Neural progenitor cell (in vitro differentiated cells): ENCODE measurements around the gene ITFG1. TPM values are rescaled to one million over a fixed set of nuclear protein-coding genes. Genes with fewer than 3 reads are reported as not detected.
A peak's percentile ranks its signal among the peaks of the same experiment; 100 is the strongest.
"Not testable (repeated sequence)": the region's sequence is repeated elsewhere in the genome, so short reads cannot be mapped to it uniquely, and the experiment has no call there.

Source experiments
- DNase-seq: peaks from one replicate; pipeline ENCODE4 v3.0.0-alpha.2; 2016; ENCODE audit warnings: low spot score
- H2AFZ ChIP-seq: fragments of 200-600 bp; sonication (generic); replicated peaks from 2 replicates; pipeline ENCODE4 v1.6.1; 2016; ENCODE audit warnings: antibody characterized with exemption
- H3F3A ChIP-seq: fragments of 200-600 bp; sonication (generic); 2 replicates; pipeline ENCODE4 v1.6.1; 2016; ENCODE audit warnings: antibody characterized with exemption, low read depth
- H3K27ac ChIP-seq: fragments of 200-600 bp; sonication (generic); 2 replicates; pipeline ENCODE4 v1.5.1; 2016; ENCODE audit warnings: mild to moderate bottlenecking
- H3K27me3 ChIP-seq: fragments of 200-600 bp; sonication (generic); 2 replicates; pipeline ENCODE4 v1.6.1; 2016; ENCODE audit warnings: mild to moderate bottlenecking, moderate library complexity
- H3K36me3 ChIP-seq: fragments of 200-600 bp; sonication (generic); 2 replicates; pipeline ENCODE4 v1.5.1; 2016
- H3K4me1 ChIP-seq: fragments of 200-600 bp; sonication (generic); 2 replicates; pipeline ENCODE4 v1.6.1; 2016; ENCODE audit warnings: mixed run types
- H3K4me2 ChIP-seq: fragments of 200-600 bp; sonication (generic); 2 replicates; pipeline ENCODE4 v1.6.1; 2016
- H3K4me3 ChIP-seq: fragments of 200-600 bp; sonication (generic); 2 replicates; pipeline ENCODE4 v1.5.1; 2016
- H3K79me2 ChIP-seq: fragments of 200-600 bp; sonication (generic); 2 replicates; pipeline ENCODE4 v1.6.1; 2016; ENCODE audit warnings: low read depth
- H3K9ac ChIP-seq: fragments of 200-600 bp; sonication (generic); 2 replicates; pipeline ENCODE4 v1.6.1; 2016
- H3K9me3 ChIP-seq: fragments of 200-600 bp; sonication (generic); 2 replicates; pipeline ENCODE4 v1.5.1; 2016; ENCODE audit warnings: low read depth
- H4K20me1 ChIP-seq: fragments of 200-600 bp; sonication (generic); 2 replicates; pipeline ENCODE4 v1.6.1; 2016; ENCODE audit warnings: low read depth
- H3K27ac Mint-ChIP-seq: 3 replicates; pipeline ENCODE4 v1.8.0; 2021; ENCODE audit warnings: mixed read lengths
- H3K27me3 Mint-ChIP-seq: 2 replicates; pipeline ENCODE4 v1.8.0; 2022; ENCODE audit warnings: low read depth, mild to moderate bottlenecking, inconsistent platforms, moderate library complexity, mixed read lengths; ENCODE audit not compliant: insufficient read depth
- H3K36me3 Mint-ChIP-seq: 3 replicates; pipeline ENCODE4 v1.8.0; 2021; ENCODE audit warnings: mixed read lengths
- H3K4me1 Mint-ChIP-seq: 3 replicates; pipeline ENCODE4 v1.8.0; 2021; ENCODE audit warnings: mixed read lengths
- H3K4me3 Mint-ChIP-seq: 3 replicates; pipeline ENCODE4 v1.8.0; 2021; ENCODE audit warnings: mild to moderate bottlenecking, moderate library complexity, mixed read lengths
- H3K9me3 Mint-ChIP-seq: 3 replicates; pipeline ENCODE4 v1.8.0; 2020; ENCODE audit warnings: mixed read lengths
- CTCF ChIP-seq: fragments of 200-600 bp; sonication (generic); IDR thresholded peaks from 2 replicates; pipeline ENCODE4 v1.5.1; 2017; ENCODE audit warnings: antibody characterized with exemption, mild to moderate bottlenecking
- EZH2 ChIP-seq: fragments of 200-600 bp; sonication (generic); IDR thresholded peaks from 2 replicates; pipeline ENCODE4 v1.6.1; 2017; ENCODE audit warnings: antibody characterized with exemption, mild to moderate bottlenecking, moderate library complexity
- EZH2phosphoT487 ChIP-seq: fragments of 200-600 bp; sonication (generic); IDR thresholded peaks from 2 replicates; pipeline ENCODE4 v1.6.1; 2017; ENCODE audit warnings: antibody characterized with exemption
- total RNA-seq: library from RNA; depleted of rRNA; stranded (reverse); fragments of >200 nt; gene quantifications from 2 replicates; pipeline ENCODE4 v1.2.3, GENCODE V29; 2015; ENCODE audit warnings: low replicate concordance

Gene ITFG1
- total RNA-seq, 1 donor from 2014 or later, result 61.8 TPM

GRCh38 chr16:47473792-47474191 lies 12.9 kb upstream of the ITFG1 start:
- H3K4me1 Mint-ChIP-seq, result no peaks in the 10 kb centered on the region
- Histone ChIP-seq H4K20me1 (peaks cover 6% of the 10 kb centered on the region), H3F3A (no peaks in the 10 kb centered on the region), H3K36me3 (no peaks in the 10 kb centered on the region), H3K4me1 (peaks cover 5% of the 10 kb centered on the region), H3K9me3 (no peaks in the 10 kb centered on the region), H2AFZ (no peak overlapping the region), H3K27ac (no peak overlapping the region), H3K9ac (no peak overlapping the region), H3K79me2 (peaks cover 32% of the 10 kb centered on the region), H3K27me3 (no peaks in the 10 kb centered on the region), H3K4me3 (no peak overlapping the region), H3K4me2 (no peak overlapping the region)
- DNase-seq, result no peak
- H3K27ac Mint-ChIP-seq, result no peak overlapping the region
- no peaks in the 10 kb centered on the region for H3K9me3 Mint-ChIP-seq
- no peak overlapping the region for H3K4me3 Mint-ChIP-seq
- H3K36me3 Mint-ChIP-seq, result no peaks in the 10 kb centered on the region
- TF ChIP-seq EZH2 (no peak), EZH2phosphoT487 (no peak), CTCF (no peak)
- no peaks in the 10 kb centered on the region for H3K27me3 Mint-ChIP-seq

- DNase-seq, H3K27me3 Mint-ChIP-seq, H3K4me1 ChIP-seq, H3K9me3 Mint-ChIP-seq, H3K27ac Mint-ChIP-seq, H3K27me3 ChIP-seq, H3K9ac ChIP-seq, H3F3A ChIP-seq, H3K9me3 ChIP-seq, H3K4me3 Mint-ChIP-seq, H3K4me2 ChIP-seq, H3K4me1 Mint-ChIP-seq, H3K36me3 ChIP-seq, H2AFZ ChIP-seq, H3K4me3 ChIP-seq, H3K36me3 Mint-ChIP-seq, H3K27ac ChIP-seq: not testable (repeated sequence)
- Histone ChIP-seq H3K79me2 (peaks cover 28% of the 10 kb centered on the region), H4K20me1 (peaks cover 10% of the 10 kb centered on the region)
Measured at GRCh38 chr16:47473004-47473403, 12.1 kb upstream of the ITFG1 start.

- H3K9me3 Mint-ChIP-seq, result no peaks in the 10 kb centered on the region
- Histone ChIP-seq H3K27me3 (no peaks in the 10 kb centered on the region), H3K79me2 (peaks cover 45% of the 10 kb centered on the region), H4K20me1 (peaks cover 9% of the 10 kb centered on the region), H3F3A (no peaks in the 10 kb centered on the region), H3K9ac (no peak overlapping the region), H2AFZ (no peak overlapping the region), H3K27ac (no peak overlapping the region), H3K9me3 (no peaks in the 10 kb centered on the region), H3K4me1 (peaks cover 5% of the 10 kb centered on the region), H3K4me3 (no peak overlapping the region), H3K4me2 (no peak overlapping the region), H3K36me3 (no peaks in the 10 kb centered on the region)
- H3K27ac Mint-ChIP-seq, result no peak overlapping the region
- no peaks in the 10 kb centered on the region for H3K4me1 Mint-ChIP-seq
- DNase-seq, result no peak
- H3K36me3 Mint-ChIP-seq, result no peaks in the 10 kb centered on the region
- TF ChIP-seq EZH2 (no peak), CTCF (no peak), EZH2phosphoT487 (no peak)
- H3K27me3 Mint-ChIP-seq, result no peaks in the 10 kb centered on the region
- no peak overlapping the region for H3K4me3 Mint-ChIP-seq
Measured at GRCh38 chr16:47470810-47471209, 9.9 kb upstream of the ITFG1 start.

GRCh38 chr16:47470211-47470610 lies 9.3 kb upstream of the ITFG1 start:
- TF ChIP-seq CTCF, result no peak
- Histone ChIP-seq H3K27me3 (no peaks in the 10 kb centered on the region), H3K27ac (no peak overlapping the region), H3K36me3 (no peaks in the 10 kb centered on the region), H3K4me1 (peaks cover 5% of the 10 kb centered on the region), H3K4me2 (no peak overlapping the region), H3K9ac (no peak overlapping the region), H3K4me3 (no peak overlapping the region), H3F3A (no peaks in the 10 kb centered on the region), H4K20me1 (peaks cover 9% of the 10 kb centered on the region), H3K79me2 (peaks cover 51% of the 10 kb centered on the region), H3K9me3 (no peaks in the 10 kb centered on the region), H2AFZ (no peak overlapping the region)
- DNase-seq, result peak; percentile 29
- H3K27ac Mint-ChIP-seq, result no peak overlapping the region
- H3K27me3 Mint-ChIP-seq, result no peaks in the 10 kb centered on the region
- no peaks in the 10 kb centered on the region for H3K9me3 Mint-ChIP-seq
- no peaks in the 10 kb centered on the region for H3K36me3 Mint-ChIP-seq
- H3K4me1 Mint-ChIP-seq, result no peaks in the 10 kb centered on the region
- no peak overlapping the region for H3K4me3 Mint-ChIP-seq
